SK-N-SH (cell line): ENCODE data around the gene GTPBP3. TPM values are rescaled to one million over a fixed set of nuclear protein-coding genes. Genes with fewer than 3 reads are reported as not detected.

Source experiments
- CTCF ChIA-PET: fragments of 300-600, 350-600 bp; formaldehyde crosslinking; extraction: SDS; loops from one replicate; lab custom pipeline; 2021; lab: Yijun Ruan, JAX
- POLR2A ChIA-PET: fragments of 350-600 bp; sonication (Branson Sonifier 250); formaldehyde crosslinking; extraction: SDS; loops from one replicate; lab custom pipeline; 2020; ENCODE audit warnings: antibody characterized with exemption, inconsistent platforms; lab: Yijun Ruan, JAX
- DNase-seq: peaks from one replicate; pipeline ENCODE4 v3.0.0; 2012
- H2AFZ ChIP-seq: fragments of 200-600 bp; sonication (generic); 2 replicates; pipeline ENCODE4 v1.8.1; 2016; ENCODE audit warnings: antibody characterized with exemption, mild to moderate bottlenecking, low read depth
- H3F3A ChIP-seq: fragments of 200-600 bp; sonication (generic); replicated peaks from 2 replicates; pipeline ENCODE3; 2016; ENCODE audit warnings: antibody characterized with exemption, mild to moderate bottlenecking; ENCODE audit not compliant: insufficient read depth
- H3K27ac ChIP-seq, 2 experiments: fragments of 200-500 bp in 1 of 2; fragments of 200-600 bp in 1 of 2; sonication (Bioruptor generic) in 1 of 2; sonication (generic), shearing (Covaris generic) in 1 of 2; 2 replicates each; pipeline versions ENCODE4 v1.5.1 to v1.6.1; 2014 to 2016; ENCODE audit warnings: low read depth in 2 of 2, inconsistent platforms in 1 of 2, low read length in 1 of 2, mild to moderate bottlenecking in 1 of 2, mixed read lengths in 1 of 2
- H3K27me3 ChIP-seq: fragments of 200-600 bp; sonication (generic), shearing (Covaris generic); 2 replicates; pipeline ENCODE4 v1.6.1; 2016; ENCODE audit warnings: mixed run types; ENCODE audit not compliant: insufficient read depth
- H3K36me3 ChIP-seq, 2 experiments: fragments of 200-500 bp in 1 of 2; fragments of 200-600 bp in 1 of 2; sonication (Bioruptor generic) in 1 of 2; sonication (generic) in 1 of 2; replicated peaks in 1 of 2; 2 replicates each; pipeline versions ENCODE3 to v1.5.1; 2014 to 2016; ENCODE audit warnings: low read length in 1 of 2, mild to moderate bottlenecking in 1 of 2; ENCODE audit not compliant: insufficient read depth in 2 of 2, control insufficient read depth in 1 of 2
- H3K4me1 ChIP-seq, 2 experiments: fragments of 200-500 bp in 1 of 2; fragments of 200-600 bp in 1 of 2; sonication (Bioruptor generic) in 1 of 2; sonication (generic), shearing (Covaris generic) in 1 of 2; 2 replicates each; pipeline versions ENCODE4 v1.5.1 to v1.6.1; 2014 to 2016; ENCODE audit warnings: low read depth in 1 of 2, low read length in 1 of 2, mixed run types in 1 of 2; ENCODE audit not compliant: insufficient read depth in 2 of 2, control insufficient read depth in 1 of 2
- H3K4me2 ChIP-seq: fragments of 200-600 bp; sonication (generic), shearing (Covaris generic); 2 replicates; pipeline ENCODE4 v1.6.1; 2017; ENCODE audit warnings: mixed run types
- H3K4me3 ChIP-seq, 2 experiments: fragments of 200-500 bp in 1 of 2; fragments of 200-600 bp in 1 of 2; sonication (Bioruptor generic) in 1 of 2; sonication (generic), shearing (Covaris generic) in 1 of 2; 2 replicates each; pipeline versions ENCODE4 v1.5.1 to v1.8.1; 2014 to 2016; ENCODE audit warnings: low read depth in 2 of 2, inconsistent platforms in 1 of 2, low read length in 1 of 2, mild to moderate bottlenecking in 1 of 2, mixed read lengths in 1 of 2, moderate library complexity in 1 of 2
- H3K79me2 ChIP-seq: fragments of 200-600 bp; sonication (generic); 2 replicates; pipeline ENCODE4 v1.8.1; 2017; ENCODE audit warnings: mild to moderate bottlenecking; ENCODE audit not compliant: insufficient read depth
- H3K9ac ChIP-seq: fragments of 200-600 bp; sonication (generic); 2 replicates; pipeline ENCODE4 v1.6.1; 2017; ENCODE audit warnings: mixed run types
- H3K9me2 ChIP-seq: fragments of 200-600 bp; sonication (generic); 2 replicates; pipeline ENCODE4 v1.6.1; 2017; ENCODE audit warnings: mixed run types
- H3K9me3 ChIP-seq: fragments of 200-600 bp; sonication (generic); 2 replicates; pipeline ENCODE4 v1.6.1; 2017; ENCODE audit warnings: mixed run types, mild to moderate bottlenecking, moderate library complexity
- H4K20me1 ChIP-seq: fragments of 200-600 bp; sonication (generic); 2 replicates; pipeline ENCODE4 v1.6.1; 2017; ENCODE audit warnings: mild to moderate bottlenecking, mixed run types; ENCODE audit not compliant: insufficient read depth
- EP300 ChIP-seq, 2 experiments: IDR thresholded peaks; 2 replicates each; pipeline versions ENCODE4 v1.4.0 to v1.6.1; 2012; ENCODE audit warnings: borderline replicate concordance in 1 of 2, low read depth in 1 of 2, low read length in 1 of 2
- JUND ChIP-seq: IDR thresholded peaks from 2 replicates; pipeline ENCODE4 v1.4.0; 2012
- POLR2AphosphoS5 ChIP-seq: IDR thresholded peaks from 2 replicates; pipeline ENCODE4 v1.6.1; 2012; ENCODE audit warnings: low read depth, low read length
- SIN3A ChIP-seq: IDR thresholded peaks from 2 replicates; pipeline ENCODE4 v1.6.1; 2012; ENCODE audit warnings: low read depth, mild to moderate bottlenecking, low read length, moderate library complexity, borderline replicate concordance
- SMC3 ChIP-seq: IDR thresholded peaks from 2 replicates; pipeline ENCODE4 v1.6.1; 2012; ENCODE audit warnings: low read depth, low read length, improper control_type of control experiment
- TAF1 ChIP-seq: IDR thresholded peaks from 2 replicates; pipeline ENCODE4 v1.6.1; 2012; ENCODE audit warnings: low read depth, mild to moderate bottlenecking, low read length, moderate library complexity, borderline replicate concordance
- TCF12 ChIP-seq: IDR thresholded peaks from 2 replicates; pipeline ENCODE4 v1.4.0; 2012
- ZBTB33 ChIP-seq: IDR thresholded peaks from 2 replicates; pipeline ENCODE4 v1.4.0; 2012; ENCODE audit warnings: low read depth, borderline replicate concordance
- WGBS: methylation state at CpG from one replicate; pipeline ENCODE4 v1.1.6; 2017; ENCODE audit warnings: low lambda C conversion rate; 5-methylcytosine and 5-hydroxymethylcytosine counted together
- polyA plus RNA-seq, 3 experiments: library from polyadenylated mRNA; depleted of rRNA; stranded (reverse); fragments of >200 nt; gene quantifications; 2 replicates each; pipeline ENCODE4 v1.2.3, GENCODE V29; 2012
- TF ChIP-seq, protein P1 (sequence below): IDR thresholded peaks from 2 replicates; pipeline ENCODE4 v1.4.0; 2012; ENCODE audit warnings: low read depth

The GTPBP3 gene
- polyA plus RNA-seq, 1 of the 3 experiments (the other 2 are of a cell fraction), result 21.6 TPM

DNA sequence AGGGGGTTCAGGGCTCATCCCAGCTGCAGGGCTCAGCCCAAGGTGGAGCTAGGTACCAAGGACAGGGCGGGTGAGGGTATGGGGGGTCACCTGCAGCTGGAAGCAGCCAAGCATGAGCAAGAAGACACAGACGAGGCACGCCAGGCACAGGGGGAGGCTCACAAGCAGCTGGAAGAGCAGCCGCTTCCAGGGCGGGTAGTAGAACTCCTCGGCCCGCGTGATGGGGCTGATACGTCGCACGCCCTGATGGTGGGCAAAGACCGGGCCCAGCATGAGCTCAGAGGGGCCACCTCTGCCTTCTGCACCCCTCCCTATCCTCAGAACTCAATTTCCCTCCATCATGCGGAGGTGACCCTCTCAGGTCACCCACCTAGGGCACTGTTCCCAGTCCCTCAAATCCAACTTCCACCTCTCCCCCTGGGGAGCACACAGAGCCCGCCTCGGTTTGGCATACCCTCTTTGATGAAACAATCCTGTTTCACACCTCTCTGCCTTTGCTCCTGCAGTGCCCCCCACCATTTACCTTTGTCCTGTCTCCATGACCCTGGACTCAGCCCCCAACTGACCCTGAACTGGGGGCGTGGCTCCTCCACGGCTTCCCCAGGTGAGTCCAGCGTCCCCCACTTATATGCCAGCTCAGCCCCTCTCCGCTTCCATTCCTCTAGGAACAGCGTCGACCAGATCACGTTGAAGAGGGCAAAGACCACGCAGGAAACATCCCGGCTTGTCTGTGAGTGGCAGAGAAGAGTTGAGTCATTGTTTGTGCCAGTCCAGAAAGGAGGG lies 6.9 kb upstream of the GTPBP3 start:
- Histone ChIP-seq H3K27me3 (no peaks in the 10 kb centered on the region), H3K4me2 (no peak overlapping the region), H2AFZ (no peak overlapping the region), H3K9me3 (no peaks in the 10 kb centered on the region), H3K9me2 (no peaks in the 10 kb centered on the region), H3K4me1 (peaks cover 0 to 16% of the 10 kb centered on the region in 2 experiments; a peak in 1 of 4 replicates), H3K36me3 (peaks cover 0 to 9% of the 10 kb centered on the region in 2 experiments), H3K9ac (no peak overlapping the region), H4K20me1 (no peaks in the 10 kb centered on the region), H3K27ac (no peak overlapping the region), H3K79me2 (no peaks in the 10 kb centered on the region), H3F3A (peaks cover 2% of the 10 kb centered on the region), H3K4me3 (no peak overlapping the region)
- no peak for DNase-seq
- TF ChIP-seq, protein P1, sequence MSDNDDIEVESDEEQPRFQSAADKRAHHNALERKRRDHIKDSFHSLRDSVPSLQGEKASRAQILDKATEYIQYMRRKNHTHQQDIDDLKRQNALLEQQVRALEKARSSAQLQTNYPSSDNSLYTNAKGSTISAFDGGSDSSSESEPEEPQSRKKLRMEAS, result no peak
- TF ChIP-seq ZBTB33 (no peak), POLR2AphosphoS5 (no peak), SMC3 (no peak), TAF1 (no peak), JUND (no peak), EP300 (IDR thresholded peaks at IDR 0.05; ENCODE audit: borderline replicate concordance in 1 of 2, low read depth in 1 of 2, low read length in 1 of 2) (no peak), SIN3A (no peak)
- WGBS, result 88% methylated on average over 18 of the region's 24 CpGs
- POLR2A ChIA-PET, result interaction anchor here (0.8 to 1.3 kb wide), 2 partner anchors 18 to 21 kb away, joined by 3 to 4 read pairs; partner anchors contain the start of gene DDA1
- CTCF ChIA-PET, result interaction anchor here (1.2 kb wide), 1 partner anchor 55 kb away, joined by 5 read pairs; no protein-coding TSS in a partner anchor

DNA sequence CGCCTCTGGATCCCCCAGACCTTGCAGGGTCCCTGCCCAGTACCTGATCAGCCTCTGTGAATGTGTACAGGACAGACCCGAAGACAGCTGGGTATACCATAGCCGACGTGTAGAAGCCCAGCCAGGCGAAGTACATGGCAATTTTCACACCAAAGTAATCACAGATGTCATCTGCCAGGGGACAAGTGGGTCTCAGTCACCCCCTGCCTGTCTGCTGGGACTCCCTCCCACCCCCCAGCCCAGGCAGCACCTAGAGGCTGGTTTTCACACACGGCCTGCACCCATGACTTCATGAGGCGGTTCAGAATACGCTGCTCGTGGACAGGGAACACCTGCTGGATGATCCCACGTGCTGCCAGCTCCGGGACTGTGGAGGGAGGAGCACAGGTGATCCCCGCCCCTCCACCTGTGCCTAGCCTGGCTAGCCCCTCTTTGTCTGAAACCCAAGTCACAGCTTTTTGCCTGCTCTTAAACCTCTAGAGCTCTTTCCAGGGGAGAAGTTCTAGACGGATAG lies 6.3 kb upstream of the GTPBP3 start:
- DNase-seq, result no peak

More for the DNA sequence above, 6.3 kb upstream of the GTPBP3 start:
- POLR2A ChIA-PET, result interaction anchor here (0.8 kb wide), 1 partner anchor 22 kb away, joined by 3 read pairs; the partner anchor contains the start of gene DDA1
- H3K36me3 ChIP-seq, result peaks cover 0 to 9% of the 10 kb centered on the region in 2 experiments
- no peak for TF ChIP-seq TCF12
- H3F3A ChIP-seq, result peaks cover 2% of the 10 kb centered on the region
- no peaks in the 10 kb centered on the region for H3K9me3 ChIP-seq
- H3K79me2 ChIP-seq, result no peaks in the 10 kb centered on the region
- no peak overlapping the region for H3K4me2 ChIP-seq
- H3K4me3 ChIP-seq, result no peak overlapping the region
- WGBS, result 85% methylated on average over 7 of the region's 13 CpGs
- no peak overlapping the region for H3K9ac ChIP-seq
- H2AFZ ChIP-seq, result no peak overlapping the region
- H3K27ac ChIP-seq, result no peak overlapping the region
- CTCF ChIA-PET, result interaction anchor here (1.2 kb wide), 1 partner anchor 55 kb away, joined by 5 read pairs; no protein-coding TSS in a partner anchor
- H4K20me1 ChIP-seq, result no peaks in the 10 kb centered on the region
- H3K9me2 ChIP-seq, result no peaks in the 10 kb centered on the region
- H3K4me1 ChIP-seq, result peaks cover 0 to 16% of the 10 kb centered on the region in 2 experiments; a peak in 1 of 4 replicates
- no peaks in the 10 kb centered on the region for H3K27me3 ChIP-seq
